Measurements from ENCODE around the gene IDI1. TPM values are rescaled to one million over a fixed set of nuclear protein-coding genes. Genes with fewer than 3 reads are reported as not detected.

The IDI1 gene
- polyA plus RNA-seq, 1 of the 3 experiments (the other 2 are of a cell fraction): 15.9 TPM

DNA sequence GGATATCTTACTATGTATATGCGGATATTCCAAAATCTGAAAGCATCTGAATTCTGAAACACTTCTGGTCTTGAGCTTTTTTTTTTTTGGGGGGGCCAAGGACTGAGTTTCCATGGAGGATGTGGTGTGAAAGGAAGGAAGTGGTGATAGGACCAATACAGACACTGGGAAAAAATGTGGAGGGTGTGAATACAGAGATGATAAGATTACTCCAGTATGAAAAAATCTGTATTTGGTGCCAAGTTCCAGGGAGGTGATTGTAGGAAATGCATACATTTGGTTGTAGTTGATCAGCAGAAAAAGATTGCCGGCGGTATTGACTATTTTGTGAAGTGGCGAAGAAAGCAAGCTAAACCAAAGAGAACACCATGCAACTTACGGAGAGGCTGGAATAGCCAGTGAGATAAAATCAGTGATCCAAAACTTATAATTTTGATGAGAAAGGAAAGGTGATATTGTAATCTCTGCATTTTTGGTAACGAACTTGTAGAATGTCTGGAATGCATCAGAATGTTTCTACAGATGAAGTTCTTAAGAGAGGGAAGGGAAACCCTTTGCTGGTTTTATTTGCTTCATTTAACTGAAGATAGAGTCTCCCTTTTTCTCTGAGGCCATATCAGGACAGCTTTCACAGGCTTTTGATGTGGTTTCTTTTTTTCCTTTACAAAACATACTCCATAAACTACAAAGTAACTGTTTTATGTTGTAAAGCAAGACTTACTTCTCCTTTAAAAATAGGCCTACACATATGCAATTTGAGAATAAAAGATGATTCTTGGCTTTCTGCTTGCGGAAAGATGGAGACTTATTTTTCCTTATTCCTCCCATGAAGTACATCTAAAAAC, 13.2 kb upstream of the IDI1 start:
- H3K9ac ChIP-seq: no peak overlapping the region
- peaks cover 0 to 7% of the 10 kb centered on the region in 2 experiments; a peak in 3 of 4 replicates for H3K4me1 ChIP-seq (ENCODE audit: control insufficient read depth in 1 of 2, insufficient read depth in 2 of 2, low read depth in 1 of 2, low read length in 1 of 2)
- CTCF ChIA-PET: no interaction called here

DNA sequence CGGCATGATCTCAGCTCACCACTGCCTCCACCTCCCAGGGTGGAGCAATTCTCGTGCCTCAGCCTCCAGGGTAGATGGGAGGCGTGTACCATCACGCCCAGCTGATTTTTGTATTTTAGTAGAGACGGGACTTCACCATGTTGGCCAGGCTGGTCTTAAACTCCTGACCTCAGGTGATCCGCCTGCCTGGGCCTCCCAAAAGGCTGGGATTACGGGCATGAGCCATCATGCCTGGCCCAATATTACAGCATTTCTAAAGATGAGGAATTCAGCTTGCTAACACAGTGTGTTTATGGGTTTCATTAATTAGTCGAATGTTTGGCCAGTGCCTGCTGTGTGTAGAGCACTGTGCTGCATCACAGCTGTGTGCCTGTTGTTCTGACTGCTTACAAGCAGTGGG, 11.0 kb upstream of the IDI1 start:
- no peaks in the 10 kb centered on the region for H3K27me3 ChIP-seq (ENCODE audit: insufficient read depth)
- peaks cover 6 to 12% of the 10 kb centered on the region in 2 experiments; a peak in 3 of 4 replicates for H3K4me1 ChIP-seq (ENCODE audit: control insufficient read depth in 1 of 2, insufficient read depth in 2 of 2, low read depth in 1 of 2, low read length in 1 of 2)
- no peak for TF ChIP-seq ELF1 (IDR thresholded peaks at IDR 0.05)
- no peak for TF ChIP-seq GABPA (IDR thresholded peaks at IDR 0.05; ENCODE audit: low read depth)
- TF ChIP-seq, protein P1, sequence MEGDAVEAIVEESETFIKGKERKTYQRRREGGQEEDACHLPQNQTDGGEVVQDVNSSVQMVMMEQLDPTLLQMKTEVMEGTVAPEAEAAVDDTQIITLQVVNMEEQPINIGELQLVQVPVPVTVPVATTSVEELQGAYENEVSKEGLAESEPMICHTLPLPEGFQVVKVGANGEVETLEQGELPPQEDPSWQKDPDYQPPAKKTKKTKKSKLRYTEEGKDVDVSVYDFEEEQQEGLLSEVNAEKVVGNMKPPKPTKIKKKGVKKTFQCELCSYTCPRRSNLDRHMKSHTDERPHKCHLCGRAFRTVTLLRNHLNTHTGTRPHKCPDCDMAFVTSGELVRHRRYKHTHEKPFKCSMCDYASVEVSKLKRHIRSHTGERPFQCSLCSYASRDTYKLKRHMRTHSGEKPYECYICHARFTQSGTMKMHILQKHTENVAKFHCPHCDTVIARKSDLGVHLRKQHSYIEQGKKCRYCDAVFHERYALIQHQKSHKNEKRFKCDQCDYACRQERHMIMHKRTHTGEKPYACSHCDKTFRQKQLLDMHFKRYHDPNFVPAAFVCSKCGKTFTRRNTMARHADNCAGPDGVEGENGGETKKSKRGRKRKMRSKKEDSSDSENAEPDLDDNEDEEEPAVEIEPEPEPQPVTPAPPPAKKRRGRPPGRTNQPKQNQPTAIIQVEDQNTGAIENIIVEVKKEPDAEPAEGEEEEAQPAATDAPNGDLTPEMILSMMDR (IDR thresholded peaks at IDR 0.05): no peak
- no peak for TF ChIP-seq CHD2 (IDR thresholded peaks at IDR 0.05; ENCODE audit: low read length, partially characterized antibody)
- no peak for TF ChIP-seq RAD21 (IDR thresholded peaks at IDR 0.05; ENCODE audit: low read length)
- TF ChIP-seq TEAD4 (IDR thresholded peaks at IDR 0.05; ENCODE audit: borderline replicate concordance, insufficient read depth): no peak
- TF ChIP-seq TCF12 (IDR thresholded peaks at IDR 0.05): no peak
- TF ChIP-seq RCOR1 (IDR thresholded peaks at IDR 0.05; ENCODE audit: low read length): no peak
- no peak for TF ChIP-seq NRF1 (IDR thresholded peaks at IDR 0.05; ENCODE audit: low read depth, low read length)
- no peak for TF ChIP-seq REST (IDR thresholded peaks at IDR 0.05; ENCODE audit: low read depth, low read length)
- TF ChIP-seq SIN3A (IDR thresholded peaks at IDR 0.05; ENCODE audit: borderline replicate concordance, low read depth, low read length): no peak
- TF ChIP-seq NFIC (IDR thresholded peaks at IDR 0.05; ENCODE audit: borderline replicate concordance): no peak
- no peak overlapping the region for H3K4me2 ChIP-seq
- 94% methylated on average over 6 of the region's 8 CpGs for WGBS (ENCODE audit: low lambda C conversion rate)
- peaks cover 14% of the 10 kb centered on the region for H4K20me1 ChIP-seq (ENCODE audit: insufficient read depth)
- H3K9me2 ChIP-seq: no peaks in the 10 kb centered on the region
- no peak overlapping the region for H3K9ac ChIP-seq
- H3K9me3 ChIP-seq: no peaks in the 10 kb centered on the region
- POLR2A ChIA-PET: interaction anchor here (1.1 kb wide), 1 partner anchor 11 kb away, joined by 4 read pairs; the partner anchor contains the start of gene IDI1
- H3K79me2 ChIP-seq (ENCODE audit: insufficient read depth): peaks cover 91% of the 10 kb centered on the region
- CTCF ChIA-PET: no interaction called here
- no peak overlapping the region for H3K27ac ChIP-seq (ENCODE audit: low read depth in 2 of 2, low read length in 1 of 2)
- DNase-seq: no peak
- peaks cover 10% of the 10 kb centered on the region in 2 experiments for H3K36me3 ChIP-seq (replicated peaks in 1 of 2; ENCODE audit: control insufficient read depth in 1 of 2, insufficient read depth in 2 of 2, low read length in 1 of 2)
- H3F3A ChIP-seq (replicated peaks; ENCODE audit: insufficient read depth): peaks cover 7% of the 10 kb centered on the region
- H2AFZ ChIP-seq (ENCODE audit: low read depth): no peak overlapping the region
- H3K4me3 ChIP-seq (ENCODE audit: low read depth in 2 of 2, low read length in 1 of 2): no peak overlapping the region

More for the DNA sequence above, 13.2 kb upstream of the IDI1 start:
- DNase-seq: no peak
- 96% methylated on average over 7 of the region's 7 CpGs for WGBS (ENCODE audit: low lambda C conversion rate)
- H3K27ac ChIP-seq (ENCODE audit: low read depth in 2 of 2, low read length in 1 of 2): no peak overlapping the region
- no peak overlapping the region for H2AFZ ChIP-seq (ENCODE audit: low read depth)
- H3K9me2 ChIP-seq: no peaks in the 10 kb centered on the region
- H3K36me3 ChIP-seq (replicated peaks in 1 of 2; ENCODE audit: control insufficient read depth in 1 of 2, insufficient read depth in 2 of 2, low read length in 1 of 2): peaks cover 7 to 10% of the 10 kb centered on the region in 2 experiments
- H3K4me2 ChIP-seq: no peak overlapping the region
- TF ChIP-seq NFIC (IDR thresholded peaks at IDR 0.05; ENCODE audit: borderline replicate concordance) (peak; percentile 57), RXRA (IDR thresholded peaks at IDR 0.05; ENCODE audit: borderline replicate concordance, low read depth) (no peak)
- H3K27me3 ChIP-seq (ENCODE audit: insufficient read depth): no peaks in the 10 kb centered on the region
- H3K9me3 ChIP-seq: no peaks in the 10 kb centered on the region
- no peaks in the 10 kb centered on the region for H3F3A ChIP-seq (replicated peaks; ENCODE audit: insufficient read depth)
- H4K20me1 ChIP-seq (ENCODE audit: insufficient read depth): peaks cover 10% of the 10 kb centered on the region; the same call in 1 of the 2 replicates
- H3K4me3 ChIP-seq (ENCODE audit: low read depth in 2 of 2, low read length in 1 of 2): no peak overlapping the region
- POLR2A ChIA-PET: no interaction called here
- peaks cover 83% of the 10 kb centered on the region for H3K79me2 ChIP-seq (ENCODE audit: insufficient read depth)
